HG02938 (cell line): ENCODE results near the gene LBH.

Source experiments
- ATAC-seq: cut with Tn5 transposase; IDR thresholded peaks from one replicate; pipeline ENCODE4 v1.9.1; 2021; ENCODE audit warnings: mild to moderate bottlenecking, moderate library complexity; ENCODE audit not compliant: unreplicated experiment

Gene LBH

DNA sequence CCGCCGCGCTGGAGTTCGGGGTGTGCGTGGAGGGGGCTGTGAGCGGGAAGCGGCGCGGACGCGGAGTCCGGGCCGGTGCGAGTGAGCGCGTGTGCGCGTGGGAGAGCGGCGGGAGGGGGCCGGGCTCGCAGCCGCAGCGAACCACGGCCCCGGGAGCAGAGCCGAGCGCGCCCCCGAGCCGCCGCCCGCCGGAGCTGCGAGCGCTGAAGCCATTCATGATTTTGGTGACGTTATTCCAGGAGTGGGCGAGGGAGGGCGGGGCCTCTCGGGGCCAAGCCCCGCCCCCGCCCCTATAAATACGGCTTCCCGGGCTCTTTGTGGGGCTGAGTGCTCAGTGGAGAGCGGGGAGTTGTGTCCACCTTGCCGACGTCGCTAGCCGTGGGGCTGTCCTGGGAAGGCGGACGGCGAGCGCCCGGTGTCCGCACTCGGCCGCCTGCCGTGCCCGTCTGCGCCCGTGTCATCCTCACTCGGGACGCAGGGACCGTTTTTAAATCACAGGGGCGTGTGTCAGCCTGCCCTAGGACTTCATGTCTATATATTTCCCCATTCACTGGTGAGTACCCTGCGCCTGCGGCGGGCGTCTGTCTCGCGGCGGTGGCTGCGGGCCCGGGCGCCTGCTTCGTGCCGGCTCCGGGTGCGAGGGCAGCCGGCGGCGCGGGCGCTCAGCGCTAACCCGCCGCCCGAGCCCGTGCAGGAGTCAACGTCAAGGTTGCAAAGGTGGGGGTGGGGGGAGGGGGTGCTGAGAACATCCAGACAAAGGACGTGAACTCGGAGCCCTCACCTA, at the start of gene LBH:
LBH (plus strand) TSS at position 323 of the 784 bp plus-strand sequence; CDS start at position 528, 205 bp downstream.
- peak; percentile 36 for ATAC-seq

DNA sequence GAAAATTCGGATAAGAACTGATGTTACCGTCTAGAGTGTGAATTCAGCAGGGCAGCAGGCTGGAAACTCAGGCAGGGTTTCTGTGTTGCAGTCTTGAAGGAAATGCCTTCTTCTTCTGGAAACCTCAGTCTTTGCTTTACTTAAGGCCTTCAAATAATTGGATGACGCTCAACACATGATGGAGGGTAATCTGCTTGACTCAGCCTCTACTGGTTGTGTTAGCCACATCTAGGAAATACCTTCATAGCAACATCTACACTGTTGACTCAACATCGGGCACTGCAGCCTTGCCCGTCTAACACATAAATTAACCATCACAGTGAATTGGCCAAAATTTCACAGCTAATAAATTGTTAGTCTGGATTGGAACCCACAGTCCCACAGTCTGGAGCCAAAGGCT, 47.3 kb upstream of the LBH start:
- ATAC-seq, result no peak

DNA sequence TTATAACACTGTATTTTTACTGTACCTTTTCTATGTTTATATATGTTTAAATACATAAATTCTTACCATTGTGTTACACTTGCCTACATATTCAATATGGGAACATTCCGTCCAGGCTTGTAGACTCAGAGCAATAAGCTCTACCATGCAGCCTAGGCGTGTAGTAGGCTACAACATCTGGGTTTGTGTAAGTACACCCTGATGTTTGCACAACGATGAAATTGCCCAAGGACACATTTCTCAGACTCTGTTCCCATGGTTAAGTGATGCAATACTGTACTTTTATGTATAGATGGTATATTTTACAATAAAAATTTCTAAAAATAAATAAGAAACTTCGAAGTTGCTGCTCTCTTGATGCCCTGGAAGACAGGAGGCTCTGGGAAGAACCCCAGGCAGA, 46.2 kb upstream of the LBH start:
- ATAC-seq, result no peak

DNA sequence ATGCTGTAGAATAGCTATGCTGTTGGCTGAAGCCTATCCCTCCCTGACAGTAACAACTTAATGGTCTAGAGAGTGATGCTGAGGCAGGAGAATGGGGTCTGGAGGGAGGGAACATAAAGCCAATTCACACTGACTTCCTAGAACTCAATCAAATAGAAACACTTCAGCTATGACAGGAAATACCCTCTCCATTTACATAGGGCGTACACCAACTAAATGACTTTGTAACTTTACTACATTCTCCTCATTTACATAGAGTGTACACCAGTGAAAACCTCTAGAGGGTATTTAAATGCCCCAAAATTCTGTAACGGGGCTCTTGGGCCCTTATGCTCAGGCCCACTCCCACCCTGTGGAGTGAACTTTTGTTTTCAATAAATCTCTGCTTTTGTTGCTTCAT, 43.0 kb upstream of the LBH start:
- no peak for ATAC-seq

DNA sequence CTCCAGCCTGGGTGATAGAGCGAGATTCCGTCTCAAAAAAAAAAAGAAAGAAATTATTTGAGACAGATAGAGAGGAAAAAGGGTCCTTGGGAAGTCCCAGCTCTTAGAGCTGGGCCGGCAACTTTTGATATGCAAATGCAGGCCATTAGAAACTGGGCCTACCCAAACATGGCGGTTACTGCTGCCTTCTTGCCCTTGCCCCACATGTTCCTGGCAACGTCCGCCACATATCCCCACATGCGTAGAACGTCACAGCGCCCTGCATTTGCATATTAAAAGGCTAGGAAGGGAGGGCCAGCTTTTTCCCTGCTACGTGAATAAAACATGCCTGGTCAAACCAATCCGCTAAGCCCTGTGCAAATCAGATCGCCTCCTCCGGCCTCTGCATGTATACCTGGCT, 40.7 kb upstream of the LBH start:
- ATAC-seq, result no peak

DNA sequence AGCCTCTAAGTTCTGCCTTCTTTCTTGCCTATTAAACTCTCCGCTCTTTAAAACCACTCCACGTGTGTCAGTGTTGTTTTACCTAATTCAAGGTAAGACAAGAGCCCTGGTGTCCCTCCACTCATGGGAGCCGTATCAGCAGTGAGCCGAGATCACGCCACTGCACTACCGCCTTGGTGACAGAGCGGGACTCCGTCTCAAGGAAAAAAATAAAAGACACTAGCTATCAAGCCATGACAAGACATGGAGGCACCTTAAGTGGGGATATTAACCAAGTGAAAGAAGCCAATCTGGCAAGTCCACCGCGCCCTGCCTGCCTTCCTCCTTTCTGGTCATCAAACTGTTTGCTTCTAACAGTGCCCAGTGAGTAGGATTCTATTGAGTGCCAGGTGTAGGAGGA, 40.2 kb upstream of the LBH start:
- no peak for ATAC-seq

DNA sequence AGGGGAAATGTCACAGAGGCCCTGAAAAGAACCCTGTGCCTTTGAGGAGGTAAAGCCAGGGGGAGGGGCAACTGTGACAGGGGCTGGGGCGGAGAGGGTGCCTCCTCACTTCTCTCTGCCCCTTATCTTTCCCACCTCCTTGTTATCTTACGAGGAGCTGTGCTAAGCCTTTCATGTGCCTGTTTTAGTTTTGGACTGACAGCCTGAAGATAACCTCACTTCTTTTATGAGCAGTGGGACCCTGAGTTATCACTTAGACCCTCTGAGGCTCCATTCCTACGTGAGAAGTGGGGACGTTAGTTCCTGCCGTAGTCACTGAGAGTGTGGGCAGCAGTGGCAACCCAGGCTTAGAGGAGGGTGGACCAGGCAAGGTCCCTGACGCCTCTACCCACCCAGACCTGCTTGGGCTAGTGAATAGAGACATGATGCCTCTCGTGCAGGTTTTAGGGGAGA, 39.5 kb upstream of the LBH start:
- no peak for ATAC-seq

DNA sequence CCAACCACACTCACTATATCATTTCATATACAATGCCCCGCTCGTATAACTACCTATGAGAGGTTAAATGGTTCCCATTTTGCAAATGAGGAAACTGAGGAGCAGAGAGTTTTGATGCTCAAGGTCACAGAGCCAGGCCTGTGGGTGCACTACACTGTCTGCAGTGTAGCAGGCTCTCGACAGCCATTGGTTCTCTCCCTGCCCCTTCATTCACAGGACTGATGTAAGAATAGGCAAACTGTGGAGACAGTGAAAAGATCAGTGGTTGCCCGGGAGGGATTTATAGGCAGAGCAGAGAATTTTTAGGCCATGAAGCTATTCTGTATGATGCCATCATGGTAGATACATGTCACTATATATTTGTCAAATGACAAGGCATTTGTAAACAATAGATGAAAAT, 39.0 kb upstream of the LBH start:
- no peak for ATAC-seq

DNA sequence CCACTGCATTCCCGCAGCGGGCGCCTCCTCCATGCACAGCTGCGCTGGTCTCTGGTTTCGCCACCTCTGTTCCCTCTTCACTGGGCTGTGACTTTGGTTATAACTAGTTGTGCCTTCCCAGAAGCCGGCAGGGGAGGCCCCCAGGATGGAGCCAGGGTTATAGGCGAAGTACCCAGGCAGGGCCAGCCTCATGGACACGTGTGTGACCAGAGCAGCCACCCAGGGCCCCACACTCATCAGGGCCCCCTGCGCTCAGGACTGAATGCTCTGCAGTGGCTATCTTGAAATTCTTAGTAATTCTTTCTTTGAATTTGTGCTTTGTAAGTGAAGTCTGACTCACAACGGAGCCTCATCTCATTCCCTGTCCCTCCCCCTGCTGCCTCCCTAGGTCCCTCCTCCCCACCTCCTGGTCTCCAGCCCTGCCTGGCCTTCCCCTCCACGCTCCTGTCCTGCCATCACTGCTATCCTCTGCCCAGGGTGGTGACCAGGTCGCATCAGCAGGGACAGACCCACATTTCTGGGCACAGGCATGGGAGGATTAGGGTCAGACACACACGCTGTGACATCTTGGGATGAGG, 38.1 kb upstream of the LBH start:
- ATAC-seq, result no peak

DNA sequence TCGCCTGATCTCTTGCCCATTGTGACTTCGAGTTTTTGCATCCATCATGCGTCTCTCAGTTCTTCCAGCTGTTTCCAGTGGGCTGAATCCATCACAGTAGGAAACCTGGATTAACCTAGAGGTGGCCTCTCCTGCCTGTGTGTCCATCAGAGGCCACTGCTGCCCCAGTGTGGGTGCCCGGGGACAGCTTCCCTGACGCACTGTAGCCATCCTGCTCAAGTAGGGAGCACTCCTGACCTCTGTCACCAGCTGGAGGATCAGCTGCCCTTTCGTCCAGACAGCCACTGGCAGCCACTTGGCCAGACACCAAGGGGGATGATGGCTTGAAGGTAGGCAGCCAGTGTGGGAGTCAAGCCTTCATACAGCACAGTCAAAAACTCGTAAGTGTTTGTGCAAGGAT, 36.9 kb upstream of the LBH start:
- no peak for ATAC-seq

DNA sequence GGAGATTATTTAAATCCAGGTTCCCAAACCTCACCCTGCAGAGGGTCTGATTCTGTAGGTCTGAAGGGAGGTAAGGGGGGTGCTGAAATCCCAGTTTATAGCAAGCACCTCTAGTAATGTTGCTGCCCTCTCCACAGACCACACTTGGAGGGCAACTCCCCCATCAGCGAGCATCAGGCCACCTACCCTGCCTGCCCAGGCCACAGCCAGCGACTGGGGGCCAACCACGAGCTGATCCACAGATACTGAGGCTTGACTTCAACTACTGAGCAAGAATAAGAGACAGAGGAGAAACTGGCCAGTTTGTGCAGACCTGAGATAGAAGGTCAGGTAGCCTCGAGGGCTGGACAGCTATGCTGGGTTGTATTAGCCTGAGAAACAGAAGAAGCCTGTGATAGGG, 36.3 kb upstream of the LBH start:
- no peak for ATAC-seq

DNA sequence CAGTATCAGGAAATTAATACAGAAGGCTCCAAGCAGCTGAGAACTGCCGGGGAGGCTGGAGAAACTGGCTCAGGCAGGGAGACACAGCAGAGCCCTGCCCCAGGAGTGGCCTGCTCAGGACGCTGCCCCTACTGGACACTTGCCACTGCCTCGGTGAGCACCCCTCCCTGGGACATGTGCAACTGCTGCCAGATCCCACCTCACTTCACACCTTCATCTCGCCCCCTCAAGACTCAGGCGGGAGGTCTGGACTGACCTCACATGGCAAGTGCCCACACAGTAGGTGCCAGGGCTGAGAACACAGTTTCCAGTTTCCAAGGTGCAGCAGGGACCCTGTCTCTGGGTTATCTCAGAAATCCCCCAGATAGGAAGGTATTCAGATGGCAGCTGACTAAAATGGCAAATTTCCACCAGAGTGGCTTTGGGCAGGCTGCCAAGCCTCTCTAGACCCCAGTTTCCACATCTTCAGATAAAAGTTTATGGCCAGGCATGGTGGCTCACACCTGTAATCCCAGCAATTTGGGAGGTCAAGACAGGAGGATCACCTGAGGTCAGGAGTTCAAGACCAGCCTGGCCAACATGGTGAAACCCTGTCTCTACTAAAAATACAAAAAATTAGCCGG, 33.7 kb upstream of the LBH start:
- ATAC-seq, result no peak

DNA sequence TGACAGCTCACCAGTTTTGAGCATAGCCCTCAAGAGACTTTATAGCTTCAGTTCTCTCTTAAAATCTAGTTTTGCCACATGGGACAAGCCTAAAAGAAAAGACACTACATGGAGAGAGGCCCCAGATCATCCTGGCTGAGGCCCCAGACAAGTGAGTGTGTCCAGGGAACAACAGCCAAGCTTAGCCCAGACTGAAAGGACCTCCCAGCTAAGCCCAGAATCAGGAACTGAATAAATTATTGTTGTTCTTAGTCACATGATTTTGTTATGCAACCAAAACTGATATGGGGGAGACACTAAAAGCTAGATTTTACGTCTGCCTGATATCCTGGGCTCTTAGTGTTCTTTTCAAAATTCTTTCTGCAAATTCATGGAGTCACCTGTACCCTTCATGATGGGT, 29.3 kb upstream of the LBH start:
- ATAC-seq, result no peak

DNA sequence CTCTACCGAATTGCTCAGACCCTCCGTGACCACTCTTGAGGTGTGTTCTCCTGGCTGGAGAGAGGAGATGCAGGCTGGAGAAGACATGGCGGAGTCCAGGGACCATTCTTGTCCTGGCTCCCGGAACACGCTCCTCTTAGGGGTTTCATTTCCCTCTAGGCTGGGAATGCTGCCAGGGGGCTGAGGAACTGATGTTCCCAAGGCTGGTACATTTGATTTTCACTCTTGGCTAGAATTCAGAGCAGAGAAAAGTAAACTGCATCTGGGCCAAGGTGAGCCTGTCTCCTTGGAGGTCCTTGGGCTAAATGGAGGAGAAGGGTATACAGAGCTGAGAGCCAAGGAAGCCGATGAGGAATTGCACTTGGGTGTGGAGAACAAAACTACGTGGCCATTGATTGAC, 28.2 kb upstream of the LBH start:
- no peak for ATAC-seq

DNA sequence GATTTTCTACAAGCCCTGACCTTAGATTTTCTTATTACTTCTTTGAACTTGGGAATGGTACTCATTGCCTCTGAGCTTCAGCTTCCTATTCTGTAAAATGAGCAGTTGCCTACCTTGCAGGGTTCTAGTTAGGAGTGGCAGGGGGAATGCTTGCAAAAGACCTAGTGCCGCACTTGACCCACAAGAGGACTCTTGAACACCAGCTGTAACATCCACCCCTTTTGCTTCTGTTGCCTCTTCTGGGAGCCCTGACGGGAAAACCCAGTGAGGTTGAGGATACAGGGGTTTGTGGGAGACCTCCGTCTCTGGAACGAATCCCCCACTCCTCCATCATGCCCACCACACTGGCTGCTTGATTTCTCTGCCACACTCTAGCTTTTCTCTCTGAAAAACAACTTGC, 27.1 kb upstream of the LBH start:
- no peak for ATAC-seq

DNA sequence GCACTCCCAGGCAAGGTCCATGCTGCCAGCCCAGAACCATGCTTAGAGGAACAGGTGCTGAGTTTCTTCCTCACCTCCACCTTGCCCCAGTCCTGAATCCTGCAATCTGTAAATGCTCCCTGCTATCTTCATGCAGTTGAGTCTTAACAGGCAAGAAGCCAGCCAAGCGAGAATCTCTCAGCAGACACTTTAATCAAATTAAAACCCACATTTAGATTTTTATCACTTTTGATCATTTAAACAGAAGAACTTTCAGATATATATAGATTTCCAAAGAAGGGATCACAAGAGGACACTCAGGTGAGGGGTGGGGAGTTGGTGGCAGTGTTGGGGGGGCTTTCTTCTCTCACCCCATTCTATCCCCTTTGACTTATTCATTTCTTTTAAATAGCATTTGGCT, 25.9 kb upstream of the LBH start:
- no peak for ATAC-seq

DNA sequence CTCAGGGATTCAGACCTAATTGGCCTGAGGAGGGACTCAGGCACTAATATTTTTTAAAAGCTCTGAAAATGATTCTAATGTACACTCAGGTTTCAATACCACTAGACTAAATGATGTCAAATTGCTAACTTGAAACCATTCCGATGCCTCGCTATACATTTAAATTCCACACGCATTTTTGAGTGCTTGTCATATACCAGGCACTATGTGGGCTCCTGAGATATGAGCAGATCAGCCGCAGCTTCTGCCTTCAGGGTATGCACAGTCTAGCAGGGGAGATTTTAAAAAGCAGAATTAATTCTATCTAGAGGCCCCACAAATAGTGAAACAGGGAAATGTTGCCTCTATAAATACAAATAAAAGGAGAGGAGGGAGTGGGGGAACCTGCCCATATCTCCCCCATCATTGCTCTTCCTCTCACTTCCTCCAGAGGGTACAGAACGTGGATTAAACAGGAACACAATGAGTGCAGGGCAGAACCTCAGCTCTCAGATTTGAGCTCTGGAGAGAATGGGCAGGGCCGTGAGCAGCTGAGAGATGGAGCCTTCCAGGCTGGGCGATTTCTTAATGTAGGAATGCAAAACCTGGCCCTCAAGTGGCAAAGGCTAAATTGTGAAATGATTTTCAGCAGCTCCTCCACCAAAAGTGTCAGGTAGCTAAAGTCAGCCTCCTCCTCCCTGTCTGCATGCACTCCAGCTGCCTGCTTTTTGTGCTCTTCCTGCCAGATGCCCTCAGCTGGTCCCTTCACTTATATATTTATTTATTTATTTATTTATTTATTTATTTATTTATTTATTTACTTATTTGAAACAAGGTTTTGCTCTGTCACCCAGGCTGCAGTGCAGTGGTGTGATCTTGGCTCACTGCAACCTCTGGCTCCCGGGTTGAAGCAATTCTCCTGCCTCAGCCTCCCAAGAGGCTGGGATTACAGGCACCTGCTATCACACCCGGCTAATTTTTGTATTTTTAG, 24.6 kb upstream of the LBH start:
- no peak for ATAC-seq

DNA sequence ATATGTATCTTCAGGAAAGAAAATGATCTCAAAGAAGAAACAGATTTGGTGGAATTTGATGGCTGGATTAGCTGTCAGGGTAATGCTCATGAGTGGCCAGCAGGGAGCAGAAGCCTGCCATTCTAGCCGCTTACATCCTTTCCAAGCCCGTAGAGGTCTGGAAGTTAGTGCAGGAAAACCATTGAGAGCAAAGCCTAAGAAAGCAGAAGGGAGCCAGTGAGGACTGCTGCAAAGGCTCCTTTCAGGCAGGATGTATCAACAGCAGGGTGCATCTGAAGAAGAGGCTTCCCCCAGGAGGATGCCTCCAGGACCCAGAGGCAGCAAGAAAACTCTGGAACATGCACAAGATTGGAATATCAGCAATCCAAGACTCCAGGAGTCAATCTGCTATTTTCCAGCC, 22.9 kb upstream of the LBH start:
- ATAC-seq, result no peak

DNA sequence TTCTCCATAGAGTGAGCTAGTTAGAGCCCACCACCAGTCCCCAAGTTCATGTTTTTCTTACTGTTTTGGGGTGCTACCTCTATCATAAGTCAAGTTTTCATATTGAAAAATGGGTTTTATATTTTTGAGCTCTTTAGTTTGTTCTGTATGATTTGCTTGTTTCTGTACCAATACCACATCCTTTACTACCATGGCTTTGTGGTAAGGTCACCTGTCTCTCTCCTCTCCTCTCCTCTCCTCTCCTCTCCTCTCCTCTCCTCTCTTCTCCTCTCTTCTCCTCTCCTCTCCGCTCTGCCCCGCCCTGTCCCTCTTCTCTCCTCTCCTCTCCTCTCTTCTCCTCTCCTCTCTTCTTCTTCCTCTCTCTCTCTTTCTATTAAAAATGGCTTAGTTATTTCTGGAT, 22.1 kb upstream of the LBH start:
- no peak for ATAC-seq

DNA sequence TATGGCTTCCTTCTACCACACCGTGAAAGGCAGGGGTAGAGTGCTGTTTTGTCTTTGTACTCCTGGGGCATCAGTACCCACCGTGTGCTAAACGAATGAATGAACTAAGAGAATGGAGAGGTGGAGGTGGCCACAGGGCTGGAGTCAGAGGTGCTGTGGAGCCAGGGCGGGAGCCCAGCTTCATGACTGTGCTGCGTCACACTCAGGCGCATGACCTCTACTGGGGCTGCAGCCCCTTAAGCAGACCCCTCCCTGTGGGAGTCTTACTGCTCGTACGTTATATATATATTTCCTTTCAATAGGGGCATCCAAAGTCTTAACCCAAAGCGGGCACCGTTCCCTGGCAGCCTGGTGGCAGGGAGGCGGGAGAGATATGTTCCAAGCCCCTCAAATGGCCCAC, 18.0 kb upstream of the LBH start:
- no peak for ATAC-seq

DNA sequence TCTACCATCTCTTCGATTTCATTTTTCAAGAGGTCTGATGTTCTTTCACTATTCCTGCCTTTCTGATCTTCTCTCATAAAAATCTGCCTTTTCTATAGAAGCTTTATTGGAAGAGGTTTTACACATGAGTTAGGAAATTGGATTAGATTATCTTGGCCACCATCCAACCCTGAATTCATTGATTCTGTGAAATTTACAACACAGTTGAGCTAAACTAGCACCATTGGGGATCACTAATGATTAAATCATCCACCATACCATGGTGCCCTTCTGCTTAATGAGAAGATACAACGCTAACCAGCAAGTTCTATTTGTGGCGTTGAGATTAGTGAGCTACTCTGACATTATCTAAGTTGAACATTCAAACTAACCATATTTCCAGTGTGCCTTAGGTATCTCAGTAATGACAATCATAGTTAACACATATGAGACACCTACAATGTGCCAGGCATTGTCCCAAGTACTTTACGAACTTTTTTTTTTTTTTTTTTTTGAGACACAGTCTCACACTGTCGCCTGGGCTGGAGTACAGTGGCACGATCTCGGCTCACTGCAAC, 17.3 kb upstream of the LBH start:
- no peak for ATAC-seq
